ENCODE measurements around the gene C1orf53. TPM values are rescaled to one million over a fixed set of nuclear protein-coding genes. Genes with fewer than 3 reads are reported as not detected.
A peak's percentile ranks its signal among the peaks of the same experiment; 100 is the strongest.

Gene C1orf53
- total and polyA plus RNA-seq, 2 of the 13 experiments (the other 11 are each of a cell fraction or from before 2014, with no cell fraction given) = 5.8 to 10.1 TPM

DNA sequence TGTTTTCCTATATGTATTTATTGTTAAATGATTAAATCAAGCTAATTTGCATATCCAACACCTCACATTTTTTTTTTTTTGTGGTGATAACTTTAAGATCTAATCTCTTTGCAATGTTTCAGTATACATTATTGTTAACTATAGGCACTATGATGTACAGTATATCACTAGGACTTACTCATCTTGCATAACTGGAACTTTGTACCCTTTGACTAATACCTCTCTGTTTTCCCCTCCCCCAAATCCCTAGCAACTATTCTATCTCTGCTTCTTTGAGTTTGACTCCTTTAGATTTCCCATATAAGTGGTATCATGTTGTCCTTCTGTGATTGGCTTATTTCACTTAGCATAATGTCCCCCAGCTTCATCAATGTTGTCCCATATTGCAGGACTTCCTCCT, 9.7 kb upstream of the C1orf53 start (continued):
- TF ChIP-seq, protein P1, sequence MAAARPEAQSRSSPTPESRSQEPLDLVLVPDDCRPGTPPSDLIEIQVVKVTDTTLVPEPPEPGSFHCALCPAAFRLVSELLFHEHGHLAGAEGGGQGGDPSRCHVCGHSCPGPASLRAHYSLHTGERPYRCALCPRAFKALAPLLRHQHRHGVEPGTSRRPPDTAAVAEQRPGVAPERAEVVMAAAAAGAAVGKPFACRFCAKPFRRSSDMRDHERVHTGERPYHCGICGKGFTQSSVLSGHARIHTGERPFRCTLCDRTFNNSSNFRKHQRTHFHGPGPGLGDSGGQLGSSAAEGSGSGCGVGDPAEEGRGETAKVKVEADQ (CRISPR knock-in tag; IDR thresholded peaks at IDR 0.05; ENCODE audit: borderline replicate concordance) = no peak
- TF ChIP-seq, protein P2, sequence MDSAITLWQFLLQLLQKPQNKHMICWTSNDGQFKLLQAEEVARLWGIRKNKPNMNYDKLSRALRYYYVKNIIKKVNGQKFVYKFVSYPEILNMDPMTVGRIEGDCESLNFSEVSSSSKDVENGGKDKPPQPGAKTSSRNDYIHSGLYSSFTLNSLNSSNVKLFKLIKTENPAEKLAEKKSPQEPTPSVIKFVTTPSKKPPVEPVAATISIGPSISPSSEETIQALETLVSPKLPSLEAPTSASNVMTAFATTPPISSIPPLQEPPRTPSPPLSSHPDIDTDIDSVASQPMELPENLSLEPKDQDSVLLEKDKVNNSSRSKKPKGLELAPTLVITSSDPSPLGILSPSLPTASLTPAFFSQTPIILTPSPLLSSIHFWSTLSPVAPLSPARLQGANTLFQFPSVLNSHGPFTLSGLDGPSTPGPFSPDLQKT (CRISPR knock-in tag; IDR thresholded peaks at IDR 0.05; ENCODE audit: borderline replicate concordance) = no peak
- TF ChIP-seq ZFP62 (CRISPR knock-in tag; IDR thresholded peaks at IDR 0.05) = no peak
- no peak for TF ChIP-seq RBM39 (IDR thresholded peaks at IDR 0.05; ENCODE audit: low read depth, low read length, poor library complexity, severe bottlenecking)
- TF ChIP-seq, protein P3, sequence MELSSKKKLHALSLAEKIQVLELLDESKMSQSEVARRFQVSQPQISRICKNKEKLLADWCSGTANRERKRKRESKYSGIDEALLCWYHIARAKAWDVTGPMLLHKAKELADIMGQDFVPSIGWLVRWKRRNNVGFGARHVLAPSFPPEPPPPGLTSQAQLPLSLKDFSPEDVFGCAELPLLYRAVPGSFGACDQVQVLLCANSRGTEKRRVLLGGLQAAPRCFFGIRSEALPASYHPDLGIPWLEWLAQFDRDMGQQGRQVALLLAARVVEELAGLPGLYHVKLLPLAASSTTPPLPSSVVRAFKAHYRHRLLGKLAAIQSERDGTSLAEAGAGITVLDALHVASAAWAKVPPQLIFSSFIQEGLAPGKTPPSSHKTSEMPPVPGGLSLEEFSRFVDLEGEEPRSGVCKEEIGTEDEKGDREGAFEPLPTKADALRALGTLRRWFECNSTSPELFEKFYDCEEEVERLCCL (CRISPR knock-in tag; IDR thresholded peaks at IDR 0.05; ENCODE audit: borderline replicate concordance) = no peak
- no peak for TF ChIP-seq ISL2 (CRISPR knock-in tag; IDR thresholded peaks at IDR 0.05)
- TF ChIP-seq, protein P4, sequence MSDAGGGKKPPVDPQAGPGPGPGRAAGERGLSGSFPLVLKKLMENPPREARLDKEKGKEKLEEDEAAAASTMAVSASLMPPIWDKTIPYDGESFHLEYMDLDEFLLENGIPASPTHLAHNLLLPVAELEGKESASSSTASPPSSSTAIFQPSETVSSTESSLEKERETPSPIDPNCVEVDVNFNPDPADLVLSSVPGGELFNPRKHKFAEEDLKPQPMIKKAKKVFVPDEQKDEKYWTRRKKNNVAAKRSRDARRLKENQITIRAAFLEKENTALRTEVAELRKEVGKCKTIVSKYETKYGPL (CRISPR knock-in tag; IDR thresholded peaks at IDR 0.05) = peak; percentile 60; the same call in 1 of the 2 replicates
- TF ChIP-seq ZNF7 (CRISPR knock-in tag; IDR thresholded peaks at IDR 0.05) = no peak
- no peak for TF ChIP-seq ZNF883 (CRISPR knock-in tag; IDR thresholded peaks at IDR 0.05; ENCODE audit: not compliant biosample characterization)
- TF ChIP-seq HNRNPK (IDR thresholded peaks at IDR 0.05; ENCODE audit: low read depth, low read length, poor library complexity, severe bottlenecking) = no peak
- TF ChIP-seq, protein P5, sequence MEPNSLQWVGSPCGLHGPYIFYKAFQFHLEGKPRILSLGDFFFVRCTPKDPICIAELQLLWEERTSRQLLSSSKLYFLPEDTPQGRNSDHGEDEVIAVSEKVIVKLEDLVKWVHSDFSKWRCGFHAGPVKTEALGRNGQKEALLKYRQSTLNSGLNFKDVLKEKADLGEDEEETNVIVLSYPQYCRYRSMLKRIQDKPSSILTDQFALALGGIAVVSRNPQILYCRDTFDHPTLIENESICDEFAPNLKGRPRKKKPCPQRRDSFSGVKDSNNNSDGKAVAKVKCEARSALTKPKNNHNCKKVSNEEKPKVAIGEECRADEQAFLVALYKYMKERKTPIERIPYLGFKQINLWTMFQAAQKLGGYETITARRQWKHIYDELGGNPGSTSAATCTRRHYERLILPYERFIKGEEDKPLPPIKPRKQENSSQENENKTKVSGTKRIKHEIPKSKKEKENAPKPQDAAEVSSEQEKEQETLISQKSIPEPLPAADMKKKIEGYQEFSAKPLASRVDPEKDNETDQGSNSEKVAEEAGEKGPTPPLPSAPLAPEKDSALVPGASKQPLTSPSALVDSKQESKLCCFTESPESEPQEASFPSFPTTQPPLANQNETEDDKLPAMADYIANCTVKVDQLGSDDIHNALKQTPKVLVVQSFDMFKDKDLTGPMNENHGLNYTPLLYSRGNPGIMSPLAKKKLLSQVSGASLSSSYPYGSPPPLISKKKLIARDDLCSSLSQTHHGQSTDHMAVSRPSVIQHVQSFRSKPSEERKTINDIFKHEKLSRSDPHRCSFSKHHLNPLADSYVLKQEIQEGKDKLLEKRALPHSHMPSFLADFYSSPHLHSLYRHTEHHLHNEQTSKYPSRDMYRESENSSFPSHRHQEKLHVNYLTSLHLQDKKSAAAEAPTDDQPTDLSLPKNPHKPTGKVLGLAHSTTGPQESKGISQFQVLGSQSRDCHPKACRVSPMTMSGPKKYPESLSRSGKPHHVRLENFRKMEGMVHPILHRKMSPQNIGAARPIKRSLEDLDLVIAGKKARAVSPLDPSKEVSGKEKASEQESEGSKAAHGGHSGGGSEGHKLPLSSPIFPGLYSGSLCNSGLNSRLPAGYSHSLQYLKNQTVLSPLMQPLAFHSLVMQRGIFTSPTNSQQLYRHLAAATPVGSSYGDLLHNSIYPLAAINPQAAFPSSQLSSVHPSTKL (CRISPR knock-in tag; IDR thresholded peaks at IDR 0.05) = peak; percentile 77
- TF ChIP-seq, protein P6, sequence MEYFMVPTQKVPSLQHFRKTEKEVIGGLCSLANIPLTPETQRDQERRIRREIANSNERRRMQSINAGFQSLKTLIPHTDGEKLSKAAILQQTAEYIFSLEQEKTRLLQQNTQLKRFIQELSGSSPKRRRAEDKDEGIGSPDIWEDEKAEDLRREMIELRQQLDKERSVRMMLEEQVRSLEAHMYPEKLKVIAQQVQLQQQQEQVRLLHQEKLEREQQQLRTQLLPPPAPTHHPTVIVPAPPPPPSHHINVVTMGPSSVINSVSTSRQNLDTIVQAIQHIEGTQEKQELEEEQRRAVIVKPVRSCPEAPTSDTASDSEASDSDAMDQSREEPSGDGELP (IDR thresholded peaks at IDR 0.05; ENCODE audit: borderline replicate concordance, low read depth) = no peak
- no peak for TF ChIP-seq EZH2 (conservative IDR thresholded peaks at IDR 0.05; ENCODE audit: low read depth, low read length)
- TF ChIP-seq DNMT3B (CRISPR knock-in tag; conservative IDR thresholded peaks at IDR 0.05) = no peak
- TF ChIP-seq NR2C2 (CRISPR knock-in tag; IDR thresholded peaks at IDR 0.05; ENCODE audit: borderline replicate concordance) = no peak
- no peak for TF ChIP-seq ZNF484 (CRISPR knock-in tag; IDR thresholded peaks at IDR 0.05; ENCODE audit: borderline replicate concordance, low read depth)
- TF ChIP-seq, protein P7, sequence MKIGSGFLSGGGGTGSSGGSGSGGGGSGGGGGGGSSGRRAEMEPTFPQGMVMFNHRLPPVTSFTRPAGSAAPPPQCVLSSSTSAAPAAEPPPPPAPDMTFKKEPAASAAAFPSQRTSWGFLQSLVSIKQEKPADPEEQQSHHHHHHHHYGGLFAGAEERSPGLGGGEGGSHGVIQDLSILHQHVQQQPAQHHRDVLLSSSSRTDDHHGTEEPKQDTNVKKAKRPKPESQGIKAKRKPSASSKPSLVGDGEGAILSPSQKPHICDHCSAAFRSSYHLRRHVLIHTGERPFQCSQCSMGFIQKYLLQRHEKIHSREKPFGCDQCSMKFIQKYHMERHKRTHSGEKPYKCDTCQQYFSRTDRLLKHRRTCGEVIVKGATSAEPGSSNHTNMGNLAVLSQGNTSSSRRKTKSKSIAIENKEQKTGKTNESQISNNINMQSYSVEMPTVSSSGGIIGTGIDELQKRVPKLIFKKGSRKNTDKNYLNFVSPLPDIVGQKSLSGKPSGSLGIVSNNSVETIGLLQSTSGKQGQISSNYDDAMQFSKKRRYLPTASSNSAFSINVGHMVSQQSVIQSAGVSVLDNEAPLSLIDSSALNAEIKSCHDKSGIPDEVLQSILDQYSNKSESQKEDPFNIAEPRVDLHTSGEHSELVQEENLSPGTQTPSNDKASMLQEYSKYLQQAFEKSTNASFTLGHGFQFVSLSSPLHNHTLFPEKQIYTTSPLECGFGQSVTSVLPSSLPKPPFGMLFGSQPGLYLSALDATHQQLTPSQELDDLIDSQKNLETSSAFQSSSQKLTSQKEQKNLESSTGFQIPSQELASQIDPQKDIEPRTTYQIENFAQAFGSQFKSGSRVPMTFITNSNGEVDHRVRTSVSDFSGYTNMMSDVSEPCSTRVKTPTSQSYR (CRISPR knock-in tag; IDR thresholded peaks at IDR 0.05; ENCODE audit: borderline replicate concordance) = peak; percentile 97
- no peak for TF ChIP-seq GATAD1 (CRISPR knock-in tag; IDR thresholded peaks at IDR 0.05)

All from HepG2 (cell line).